H1 (cell line): ENCODE results near the gene HES3. TPM values are rescaled to one million over a fixed set of nuclear protein-coding genes. Genes with fewer than 3 reads are reported as not detected.

Experiments
- CTCF ChIA-PET: fragments of 300-600 bp; sonication (Branson Sonifier 250); formaldehyde crosslinking; loops from one replicate; lab custom pipeline; 2021; ENCODE audit not compliant: partially characterized antibody; lab: Charles Lee
- POLR2A ChIA-PET: fragments of 300-600 bp; sonication (Branson Sonifier 250); formaldehyde crosslinking; loops from one replicate; lab custom pipeline; 2021; ENCODE audit warnings: inconsistent platforms; ENCODE audit not compliant: partially characterized antibody; lab: Charles Lee
- DNase-seq, 2 experiments: peaks; one replicate each; pipeline versions ENCODE4 v3.0.0 to v3.0.0-alpha.2; 2010 to 2022; ENCODE audit warnings: low spot score in 2 of 2, low read depth in 1 of 2, mixed read lengths in 1 of 2
- FAIRE-seq: peaks from 2 replicates; lab custom pipeline; 2011; peaks lifted over from hg19 to GRCh38; lab: Jason Lieb, UNC
- H2AFZ ChIP-seq: 2 replicates; pipeline ENCODE4 v1.8.1; 2012; ENCODE audit warnings: low read length, inconsistent platforms
- H2AK5ac ChIP-seq: 2 replicates; pipeline ENCODE4 v1.6.1; 2013; ENCODE audit warnings: low read depth, low read length
- H2BK120ac ChIP-seq: replicated peaks from 2 replicates; pipeline ENCODE3; 2013; ENCODE audit warnings: low read depth, low read length, inconsistent platforms
- H2BK12ac ChIP-seq: 2 replicates; pipeline ENCODE4 v1.6.1; 2013; ENCODE audit warnings: low read depth, low read length
- H2BK15ac ChIP-seq: 2 replicates; pipeline ENCODE4 v1.6.1; 2013; ENCODE audit warnings: low read length
- H2BK20ac ChIP-seq: 2 replicates; pipeline ENCODE4 v1.6.1; 2013; ENCODE audit warnings: low read length
- H2BK5ac ChIP-seq: 2 replicates; pipeline ENCODE4 v1.6.1; 2013; ENCODE audit warnings: low read depth, low read length
- H3K14ac ChIP-seq: 2 replicates; pipeline ENCODE4 v1.6.1; 2013; ENCODE audit warnings: inconsistent platforms; ENCODE audit not compliant: insufficient read length
- H3K18ac ChIP-seq: 2 replicates; pipeline ENCODE4 v1.6.1; 2013; ENCODE audit warnings: low read length; ENCODE audit errors: extremely low read depth
- H3K23ac ChIP-seq: 2 replicates; pipeline ENCODE4 v1.6.1; 2013; ENCODE audit warnings: inconsistent platforms; ENCODE audit not compliant: insufficient read length
- H3K23me2 ChIP-seq: 2 replicates; pipeline ENCODE4 v1.6.1; 2013; ENCODE audit warnings: low read depth, low read length
- H3K27ac ChIP-seq: 2 replicates; pipeline ENCODE4 v1.6.1; 2011; ENCODE audit warnings: low read depth, low read length, inconsistent platforms
- H3K27me3 ChIP-seq, 4 experiments: replicated peaks in 1 of 4; 1 replicate in 1 of 4; 2 replicates in 3 of 4; pipeline versions ENCODE4 v1.6.1 to v1.8.1; 2011 to 2013; ENCODE audit warnings: low read length in 3 of 4, mild to moderate bottlenecking in 3 of 4, inconsistent platforms in 2 of 4, mixed read lengths in 2 of 4, moderate library complexity in 1 of 4; ENCODE audit not compliant: control insufficient read depth in 3 of 4, insufficient read depth in 3 of 4; ENCODE audit errors: extremely low read depth in 1 of 4
- H3K36me3 ChIP-seq, 4 experiments: 2 replicates each; pipeline versions ENCODE4 v1.6.1 to v1.8.1; 2011 to 2013; ENCODE audit warnings: mild to moderate bottlenecking in 4 of 4, low read length in 3 of 4, moderate library complexity in 2 of 4, control low read depth in 1 of 4, inconsistent platforms in 1 of 4; ENCODE audit not compliant: insufficient read depth in 4 of 4, control insufficient read depth in 2 of 4
- H3K4ac ChIP-seq: replicated peaks from 2 replicates; pipeline ENCODE3; 2013; ENCODE audit warnings: low read length, low read depth, mixed read lengths, inconsistent platforms; ENCODE audit not compliant: insufficient read length
- H3K4me1 ChIP-seq, 4 experiments: replicated peaks in 1 of 4; 1 replicate in 1 of 4; 2 replicates in 3 of 4; pipeline versions ENCODE4 v1.6.1 to v1.8.1; 2011 to 2013; ENCODE audit warnings: low read length in 3 of 4, inconsistent platforms in 2 of 4, mixed read lengths in 1 of 4; ENCODE audit not compliant: insufficient read depth in 4 of 4, control insufficient read depth in 3 of 4
- H3K4me2 ChIP-seq, 2 experiments: 2 replicates each; pipeline versions ENCODE4 v1.6.1 to v1.8.1; 2011 to 2013; ENCODE audit warnings: low read depth in 2 of 2, low read length in 2 of 2, control low read depth in 1 of 2, inconsistent platforms in 1 of 2, mild to moderate bottlenecking in 1 of 2; ENCODE audit not compliant: insufficient read depth in 1 of 2
- H3K4me3 ChIP-seq, 4 experiments: fragments of 200-600, 300-600 bp in 1 of 4; sonication (generic), shearing (Covaris generic), sonication (Bioruptor Twin) in 1 of 4; 2 replicates each; pipeline versions ENCODE4 v1.5.1 to v1.8.1; 2011 to 2016; ENCODE audit warnings: low read length in 4 of 4, low read depth in 3 of 4, control low read depth in 2 of 4, inconsistent platforms in 2 of 4, mild to moderate bottlenecking in 2 of 4, mixed read lengths in 1 of 4, moderate library complexity in 1 of 4; ENCODE audit not compliant: insufficient read depth in 2 of 4; ENCODE audit errors: extremely low read depth in 1 of 4
- H3K56ac ChIP-seq: replicated peaks from 2 replicates; pipeline ENCODE3; 2013; ENCODE audit warnings: low read depth, mild to moderate bottlenecking, mixed read lengths, low read length, inconsistent platforms; ENCODE audit not compliant: insufficient read length
- H3K79me1 ChIP-seq: 2 replicates; pipeline ENCODE4 v1.6.1; 2013; ENCODE audit warnings: low read depth, low read length, control low read depth
- H3K79me2 ChIP-seq, 2 experiments: 2 replicates each; pipeline versions ENCODE4 v1.6.1 to v1.8.1; 2012 to 2013; ENCODE audit warnings: low read length in 2 of 2, mild to moderate bottlenecking in 2 of 2, inconsistent platforms in 1 of 2; ENCODE audit not compliant: insufficient read depth in 2 of 2, control insufficient read depth in 1 of 2
- H3K9ac ChIP-seq, 4 experiments: replicated peaks in 1 of 4; 1 replicate in 1 of 4; 2 replicates in 3 of 4; pipeline versions ENCODE4 v1.6.1 to v1.8.1; 2011 to 2013; ENCODE audit warnings: low read depth in 3 of 4, low read length in 3 of 4, control low read depth in 2 of 4, mild to moderate bottlenecking in 2 of 4, moderate library complexity in 2 of 4, inconsistent platforms in 1 of 4; ENCODE audit errors: extremely low read depth in 1 of 4
- H3K9me3 ChIP-seq, 2 experiments: 2 replicates each; pipeline versions ENCODE4 v1.6.1 to v1.8.1; 2012 to 2013; ENCODE audit warnings: mild to moderate bottlenecking in 2 of 2, moderate library complexity in 2 of 2, control low read depth in 1 of 2, inconsistent platforms in 1 of 2, low read depth in 1 of 2, low read length in 1 of 2, mixed read lengths in 1 of 2; ENCODE audit not compliant: insufficient read depth in 2 of 2
- H4K20me1 ChIP-seq, 2 experiments: replicated peaks in 1 of 2; 2 replicates each; pipeline versions ENCODE3 to v1.8.1; 2011 to 2013; ENCODE audit warnings: inconsistent platforms in 2 of 2, low read length in 2 of 2, mild to moderate bottlenecking in 1 of 2; ENCODE audit not compliant: insufficient read depth in 2 of 2, control insufficient read depth in 1 of 2
- H4K5ac ChIP-seq: 2 replicates; pipeline ENCODE4 v1.6.1; 2013; ENCODE audit warnings: low read length, low read depth, mixed read lengths, inconsistent platforms; ENCODE audit not compliant: insufficient read length
- H4K8ac ChIP-seq: 2 replicates; pipeline ENCODE4 v1.8.0; 2013; ENCODE audit warnings: mild to moderate bottlenecking, moderate library complexity, low read length, inconsistent platforms; ENCODE audit not compliant: insufficient read depth; ENCODE audit errors: extremely low read depth
- H4K91ac ChIP-seq: replicated peaks from 2 replicates; pipeline ENCODE3; 2013; ENCODE audit warnings: low read length, mixed read lengths, inconsistent platforms; ENCODE audit not compliant: insufficient read length
- ATF3 ChIP-seq: IDR thresholded peaks from 2 replicates; pipeline ENCODE4 v1.6.1; 2011; ENCODE audit warnings: low read depth, mild to moderate bottlenecking, low read length; ENCODE audit not compliant: insufficient read depth
- GTF2F1 ChIP-seq: IDR thresholded peaks from 2 replicates; pipeline ENCODE4 v1.6.1; 2012; ENCODE audit warnings: low read depth, low read length, improper control_type of control experiment, borderline replicate concordance
- HDAC6 ChIP-seq: IDR thresholded peaks from one replicate; pipeline ENCODE4 v1.7.1; 2012; ENCODE audit warnings: low read depth, mild to moderate bottlenecking, inconsistent platforms, low read length, moderate library complexity
- KDM4A ChIP-seq: IDR thresholded peaks from one replicate; pipeline ENCODE4 v1.7.1; 2012; ENCODE audit warnings: low read depth, mild to moderate bottlenecking, moderate library complexity, low read length, inconsistent platforms; ENCODE audit not compliant: severe bottlenecking
- RXRA ChIP-seq: IDR thresholded peaks from 2 replicates; pipeline ENCODE4 v1.6.1; 2011; ENCODE audit warnings: low read depth, mild to moderate bottlenecking, low read length, moderate library complexity; ENCODE audit not compliant: insufficient read depth
- SAP30 ChIP-seq: fragments of 300-600 bp; sonication (generic); IDR thresholded peaks from 2 replicates; pipeline ENCODE4 v1.7.1; 2012; ENCODE audit warnings: low read length, moderate library complexity, mild to moderate bottlenecking, inconsistent platforms; ENCODE audit not compliant: insufficient read depth, insufficient replicate concordance
- SIRT6 ChIP-seq: IDR thresholded peaks from one replicate; pipeline ENCODE4 v1.7.1; 2012; ENCODE audit warnings: low read length, inconsistent platforms
- SP4 ChIP-seq: IDR thresholded peaks from 2 replicates; pipeline ENCODE4 v1.6.1; 2012; ENCODE audit warnings: low read length, inconsistent platforms
- ZNF274 ChIP-seq: IDR thresholded peaks from 2 replicates; pipeline ENCODE4 v1.7.0; 2012; ENCODE audit warnings: low read length, borderline replicate concordance; ENCODE audit errors: extremely low read depth
- WGBS, 2 experiments: shearing (Covaris generic) in 1 of 2; methylation state at CpG; one replicate each; pipeline versions ENCODE4 v1.1.6 to v1.1.7; 2013 to 2015; ENCODE audit warnings: low lambda C conversion rate in 2 of 2, mixed read lengths in 2 of 2, inconsistent platforms in 1 of 2, low coverage in 1 of 2, missing lambda C conversion rate in 1 of 2; ENCODE audit not compliant: insufficient replicate concordance in 2 of 2, insufficient coverage in 1 of 2, insufficient read length in 1 of 2; ENCODE audit errors: extremely low coverage in 1 of 2, missing lambda C conversion rate in 1 of 2; 5-methylcytosine and 5-hydroxymethylcytosine counted together
- polyA plus RNA-seq, 7 experiments: library from polyadenylated mRNA; depleted of rRNA in 3 of 7; stranded (reverse) in 5 of 7; unstranded in 2 of 7; fragments of >200 nt in 5 of 7; fragments of 200-250 nt in 2 of 7; gene quantifications; 1 replicate in 5 of 7; 2 replicates in 1 of 7; 4 replicates in 1 of 7; pipeline versions ENCODE4 v1.2.1 to v1.2.3, GENCODE V29; 2011 to 2013; ENCODE audit warnings: missing spikeins in 2 of 7, mixed read lengths in 2 of 7
- total RNA-seq: library from RNA; stranded (reverse); fragmentation: NEBNext Ultra II Directional; extraction: Animal tissue kit (Norgen Biotek cat#: 25700); gene quantifications from 2 replicates; pipeline ENCODE4 v1.2.1, GENCODE V29; 2021
- TF ChIP-seq, protein P1 (sequence below): IDR thresholded peaks from 2 replicates; pipeline ENCODE4 v1.6.1; 2012; ENCODE audit warnings: inconsistent platforms
- TF ChIP-seq, protein P2 (sequence below), 3 experiments: IDR thresholded peaks; 1 replicate in 2 of 3; 2 replicates in 1 of 3; pipeline versions ENCODE4 v1.5.1 to v1.6.1; 2011; ENCODE audit warnings: low read length in 3 of 3, mild to moderate bottlenecking in 3 of 3, inconsistent platforms in 2 of 3, low read depth in 1 of 3, moderate library complexity in 1 of 3; ENCODE audit not compliant: insufficient read depth in 1 of 3; ENCODE audit errors: control extremely low read depth in 1 of 3

HES3 gene
- total and polyA plus RNA-seq, 2 of the 8 experiments (the other 6 are each of a cell fraction or from before 2014, with no cell fraction given), result 38.8 to 54.3 TPM

- H2AK5ac ChIP-seq, result no peak overlapping the region
- H2BK20ac ChIP-seq, result no peak overlapping the region
- H3K4me1 ChIP-seq, result no peaks in the 10 kb centered on the region
- no peak for FAIRE-seq
- H2AFZ ChIP-seq, result no peak overlapping the region
- H3K36me3 ChIP-seq, result no peaks in the 10 kb centered on the region; a peak in 1 of 8 replicates
- no peak overlapping the region for H4K8ac ChIP-seq
- CTCF ChIA-PET, result interaction anchor here (1.3 to 10.6 kb wide), 4 partner anchors 37 to 81 kb away, joined by 3 to 122 read pairs (median 6); partner anchors contain the start of gene RNF207
- POLR2A ChIA-PET, result no interaction called here
- H3K23me2 ChIP-seq, result no peaks in the 10 kb centered on the region
- H4K5ac ChIP-seq, result no peak overlapping the region
- no peak overlapping the region for H4K91ac ChIP-seq
- peaks cover 5 to 8% of the 10 kb centered on the region in 2 experiments for H4K20me1 ChIP-seq
- no peaks in the 10 kb centered on the region for H3K27me3 ChIP-seq
- no peak overlapping the region for H3K4me3 ChIP-seq
- H2BK12ac ChIP-seq, result no peak overlapping the region
- no peak overlapping the region for H3K4me2 ChIP-seq
- no peak overlapping the region for H3K27ac ChIP-seq
- 96% methylated on average over 8 of the region's 8 CpGs; no CpG with 5 or more reads in 1 of the 2 experiments for WGBS, 2 experiments
- H3K79me2 ChIP-seq, result no peaks in the 10 kb centered on the region
- H3K4ac ChIP-seq, result no peak overlapping the region
- no peak overlapping the region for H3K18ac ChIP-seq
- no peaks in the 10 kb centered on the region for H3K79me1 ChIP-seq
- no peak overlapping the region for H3K9ac ChIP-seq
- no peak overlapping the region for H2BK5ac ChIP-seq
- H2BK15ac ChIP-seq, result no peak overlapping the region
- H3K23ac ChIP-seq, result no peak overlapping the region
- DNase-seq, result no peak
- H3K56ac ChIP-seq, result no peak overlapping the region
- no peak overlapping the region for H3K14ac ChIP-seq
- no peak overlapping the region for H2BK120ac ChIP-seq
- H3K9me3 ChIP-seq, result no peaks in the 10 kb centered on the region
- TF ChIP-seq GTF2F1 (no peak), SP4 (no peak), ZNF274 (no peak), SAP30 (no peak), HDAC6 (no peak), SIRT6 (no peak), ATF3 (no peak), KDM4A (no peak), RXRA (no peak)
- TF ChIP-seq, protein P1, sequence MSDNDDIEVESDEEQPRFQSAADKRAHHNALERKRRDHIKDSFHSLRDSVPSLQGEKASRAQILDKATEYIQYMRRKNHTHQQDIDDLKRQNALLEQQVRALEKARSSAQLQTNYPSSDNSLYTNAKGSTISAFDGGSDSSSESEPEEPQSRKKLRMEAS, result no peak
- TF ChIP-seq, protein P2, sequence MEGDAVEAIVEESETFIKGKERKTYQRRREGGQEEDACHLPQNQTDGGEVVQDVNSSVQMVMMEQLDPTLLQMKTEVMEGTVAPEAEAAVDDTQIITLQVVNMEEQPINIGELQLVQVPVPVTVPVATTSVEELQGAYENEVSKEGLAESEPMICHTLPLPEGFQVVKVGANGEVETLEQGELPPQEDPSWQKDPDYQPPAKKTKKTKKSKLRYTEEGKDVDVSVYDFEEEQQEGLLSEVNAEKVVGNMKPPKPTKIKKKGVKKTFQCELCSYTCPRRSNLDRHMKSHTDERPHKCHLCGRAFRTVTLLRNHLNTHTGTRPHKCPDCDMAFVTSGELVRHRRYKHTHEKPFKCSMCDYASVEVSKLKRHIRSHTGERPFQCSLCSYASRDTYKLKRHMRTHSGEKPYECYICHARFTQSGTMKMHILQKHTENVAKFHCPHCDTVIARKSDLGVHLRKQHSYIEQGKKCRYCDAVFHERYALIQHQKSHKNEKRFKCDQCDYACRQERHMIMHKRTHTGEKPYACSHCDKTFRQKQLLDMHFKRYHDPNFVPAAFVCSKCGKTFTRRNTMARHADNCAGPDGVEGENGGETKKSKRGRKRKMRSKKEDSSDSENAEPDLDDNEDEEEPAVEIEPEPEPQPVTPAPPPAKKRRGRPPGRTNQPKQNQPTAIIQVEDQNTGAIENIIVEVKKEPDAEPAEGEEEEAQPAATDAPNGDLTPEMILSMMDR (IDR thresholded peaks at IDR 0.05; ENCODE audit: control extremely low read depth in 1 of 3, insufficient read depth in 1 of 3, low read depth in 1 of 3, low read length in 3 of 3), result no peak
Observed at GRCh38 chr1:6286266-6286665, 42.3 kb downstream of the HES3 start.
